Measurements from ENCODE around the gene SMCO1. TPM values are rescaled to one million over a fixed set of nuclear protein-coding genes. Genes with fewer than 3 reads are reported as not detected.
"Not testable (repeated sequence)": the region's sequence is repeated elsewhere in the genome, so short reads cannot be mapped to it uniquely, and the experiment has no call there.

The SMCO1 gene
- total and polyA plus RNA-seq, 2 donors (not counting 3 experiments of a cell fraction or from before 2014, with no cell fraction given) = not detected

DNA sequence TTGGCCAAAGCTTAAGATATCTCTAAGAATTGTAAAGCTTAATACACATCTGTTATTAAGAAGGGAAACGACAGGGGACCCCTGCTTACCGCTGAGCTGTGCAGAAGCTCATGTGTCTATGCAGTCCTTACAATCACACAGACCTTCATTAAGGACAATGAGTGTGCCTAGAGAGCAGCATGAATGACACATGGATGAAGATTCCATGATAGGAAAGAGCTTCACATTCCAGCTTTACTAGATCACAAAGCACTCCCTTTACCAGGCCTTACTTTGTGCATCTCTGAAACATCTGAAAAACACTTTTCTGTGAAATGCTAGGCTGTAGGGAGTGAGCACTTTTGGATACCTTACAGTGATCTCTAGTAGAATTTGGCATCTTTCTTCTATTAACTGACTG is 43.6 kb downstream of the SMCO1 start:
- no peak overlapping the region for H3K27ac ChIP-seq (ENCODE audit: insufficient read depth, low read depth, low read length)
- H3K9ac ChIP-seq (replicated peaks; ENCODE audit: extremely low read depth, insufficient read depth, low read length) = no peak overlapping the region
- H3K9me3 ChIP-seq (replicated peaks; ENCODE audit: control insufficient read depth, insufficient read depth, low read length) = no peaks in the 10 kb centered on the region
- no TSS peak for BruUV-seq (replicated peaks)
- no peak overlapping the region for H3K4me2 ChIP-seq (ENCODE audit: insufficient read depth, low read length)
- POLR2A ChIA-PET = interaction anchor here (0.5 kb wide), 1 partner anchor 960 kb away, joined by 4 read pairs; no protein-coding TSS in a partner anchor
- no peaks in the 10 kb centered on the region for H4K20me1 ChIP-seq (replicated peaks; ENCODE audit: control insufficient read depth, extremely low read depth, insufficient read depth, low read length)
- peaks cover 14% of the 10 kb centered on the region for H3K79me2 ChIP-seq (ENCODE audit: control insufficient read depth, insufficient read depth, low read length)
- FAIRE-seq (no peak), DNase-seq (ENCODE audit: low read depth, low spot score) (no peak)
- intact Hi-C loops (cut with micrococcal nuclease) = no loop called here
- H3K4me1 ChIP-seq (ENCODE audit: control insufficient read depth, extremely low read depth, insufficient read depth, low read length) = no peaks in the 10 kb centered on the region
- dilution Hi-C loops (cut with MboI; ENCODE audit: extremely low pct_ligation_motif_present, low sequenced_read_pairs) = no loop called here
- peaks cover 20 to 23% of the 10 kb centered on the region in 2 experiments for H3K36me3 ChIP-seq (ENCODE audit: control insufficient read depth in 2 of 2, extremely low read depth in 1 of 2, insufficient read depth in 2 of 2, low read length in 2 of 2)
- H3K4me3 ChIP-seq (replicated peaks in 1 of 3; ENCODE audit: insufficient read depth in 1 of 3, low read depth in 1 of 3, low read length in 3 of 3) = no peak overlapping the region
- no peaks in the 10 kb centered on the region for H3K9me1 ChIP-seq (replicated peaks; ENCODE audit: control insufficient read depth, extremely low read depth, insufficient read depth, low read length)
- H3K27me3 ChIP-seq (ENCODE audit: control insufficient read depth in 2 of 2, insufficient read depth in 2 of 2, low read length in 2 of 2) = no peaks in the 10 kb centered on the region
- no peak for TF ChIP-seq FOS (IDR thresholded peaks at IDR 0.05; ENCODE audit: borderline replicate concordance, insufficient read depth, low read length)
- TF ChIP-seq POLR2A (IDR thresholded peaks at IDR 0.05; ENCODE audit: low read depth, low read length) = no peak
- TF ChIP-seq POLR2AphosphoS5 (IDR thresholded peaks at IDR 0.05; ENCODE audit: insufficient read depth, low read depth, low read length) = no peak
- no peak for TF ChIP-seq GATA2 (IDR thresholded peaks at IDR 0.05; ENCODE audit: insufficient read depth, insufficient read length, low read depth, low read length)
- no peak for TF ChIP-seq EZH2 (IDR thresholded peaks at IDR 0.05; ENCODE audit: borderline replicate concordance, low read depth, low read length, severe bottlenecking)
- no peak for TF ChIP-seq JUN (IDR thresholded peaks at IDR 0.05; ENCODE audit: borderline replicate concordance, insufficient read depth, insufficient read length, low read depth)
- TF ChIP-seq MYC (IDR thresholded peaks at IDR 0.05; ENCODE audit: low read depth, low read length) = no peak
- TF ChIP-seq, protein P1, sequence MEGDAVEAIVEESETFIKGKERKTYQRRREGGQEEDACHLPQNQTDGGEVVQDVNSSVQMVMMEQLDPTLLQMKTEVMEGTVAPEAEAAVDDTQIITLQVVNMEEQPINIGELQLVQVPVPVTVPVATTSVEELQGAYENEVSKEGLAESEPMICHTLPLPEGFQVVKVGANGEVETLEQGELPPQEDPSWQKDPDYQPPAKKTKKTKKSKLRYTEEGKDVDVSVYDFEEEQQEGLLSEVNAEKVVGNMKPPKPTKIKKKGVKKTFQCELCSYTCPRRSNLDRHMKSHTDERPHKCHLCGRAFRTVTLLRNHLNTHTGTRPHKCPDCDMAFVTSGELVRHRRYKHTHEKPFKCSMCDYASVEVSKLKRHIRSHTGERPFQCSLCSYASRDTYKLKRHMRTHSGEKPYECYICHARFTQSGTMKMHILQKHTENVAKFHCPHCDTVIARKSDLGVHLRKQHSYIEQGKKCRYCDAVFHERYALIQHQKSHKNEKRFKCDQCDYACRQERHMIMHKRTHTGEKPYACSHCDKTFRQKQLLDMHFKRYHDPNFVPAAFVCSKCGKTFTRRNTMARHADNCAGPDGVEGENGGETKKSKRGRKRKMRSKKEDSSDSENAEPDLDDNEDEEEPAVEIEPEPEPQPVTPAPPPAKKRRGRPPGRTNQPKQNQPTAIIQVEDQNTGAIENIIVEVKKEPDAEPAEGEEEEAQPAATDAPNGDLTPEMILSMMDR (IDR thresholded peaks at IDR 0.05; ENCODE audit: extremely low read depth in 1 of 2, insufficient read depth in 1 of 2, low read depth in 1 of 2, low read length in 2 of 2) = no peak
- TF ChIP-seq, protein P2, sequence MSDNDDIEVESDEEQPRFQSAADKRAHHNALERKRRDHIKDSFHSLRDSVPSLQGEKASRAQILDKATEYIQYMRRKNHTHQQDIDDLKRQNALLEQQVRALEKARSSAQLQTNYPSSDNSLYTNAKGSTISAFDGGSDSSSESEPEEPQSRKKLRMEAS (IDR thresholded peaks at IDR 0.05; ENCODE audit: insufficient read depth, insufficient read length) = no peak
- H2AFZ ChIP-seq (ENCODE audit: low read depth, low read length) = no peak overlapping the region
- CTCF ChIA-PET = interaction anchor here (1.0 kb wide), 1 partner anchor 15 kb away, joined by 3 read pairs; no protein-coding TSS in a partner anchor

DNA sequence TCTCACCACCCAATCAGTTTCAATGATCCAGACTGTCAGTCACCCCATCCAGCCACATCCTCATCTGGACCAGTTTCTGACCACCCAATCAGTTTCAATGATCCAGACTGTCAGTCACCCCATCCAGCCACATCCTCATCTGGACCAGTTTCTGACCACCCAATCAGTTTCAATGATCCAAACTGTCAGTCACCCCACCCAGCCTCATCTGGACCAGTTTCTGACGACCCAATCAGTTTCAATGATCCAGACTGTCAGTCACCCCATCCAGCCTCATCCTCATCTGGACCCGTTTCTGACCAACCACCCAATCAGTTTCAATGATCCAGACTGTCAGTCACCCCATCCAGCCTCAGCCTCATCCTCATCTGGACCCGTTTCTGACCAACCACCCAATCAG is 45.0 kb downstream of the SMCO1 start:
- DNase-seq (ENCODE audit: low read depth, low spot score); H3K27ac ChIP-seq (ENCODE audit: insufficient read depth, low read depth, low read length); BruUV-seq (replicated peaks); H3K27me3 ChIP-seq (ENCODE audit: control insufficient read depth in 2 of 2, insufficient read depth in 2 of 2, low read length in 2 of 2); dilution Hi-C loops (cut with MboI; ENCODE audit: extremely low pct_ligation_motif_present, low sequenced_read_pairs); FAIRE-seq; H4K20me1 ChIP-seq (replicated peaks; ENCODE audit: control insufficient read depth, extremely low read depth, insufficient read depth, low read length); H3K9ac ChIP-seq (replicated peaks; ENCODE audit: extremely low read depth, insufficient read depth, low read length); H3K9me1 ChIP-seq (replicated peaks; ENCODE audit: control insufficient read depth, extremely low read depth, insufficient read depth, low read length); H3K9me3 ChIP-seq (replicated peaks; ENCODE audit: control insufficient read depth, insufficient read depth, low read length); POLR2A ChIA-PET; H3K4me3 ChIP-seq (replicated peaks in 1 of 3; ENCODE audit: insufficient read depth in 1 of 3, low read depth in 1 of 3, low read length in 3 of 3); H3K4me2 ChIP-seq (ENCODE audit: insufficient read depth, low read length); H3K4me1 ChIP-seq (ENCODE audit: control insufficient read depth, extremely low read depth, insufficient read depth, low read length); intact Hi-C loops (cut with micrococcal nuclease); H2AFZ ChIP-seq (ENCODE audit: low read depth, low read length): not testable (repeated sequence)
- peaks cover 14% of the 10 kb centered on the region for H3K79me2 ChIP-seq (ENCODE audit: control insufficient read depth, insufficient read depth, low read length)
- H3K36me3 ChIP-seq (ENCODE audit: control insufficient read depth in 2 of 2, extremely low read depth in 1 of 2, insufficient read depth in 2 of 2, low read length in 2 of 2) = peaks cover 20 to 23% of the 10 kb centered on the region in 2 experiments
- CTCF ChIA-PET = interaction anchor here (1.5 kb wide), 1 partner anchor 217 kb away, joined by 4 read pairs; no protein-coding TSS in a partner anchor

Measured in endothelial cell of umbilical vein (primary cell).